SH-SY5Y (cell line): ENCODE data around the gene FOXD3.

Experiments used
- GATA2 ChIP-seq: IDR thresholded peaks from 2 replicates; pipeline ENCODE4 v1.6.1; 2011; ENCODE audit warnings: mild to moderate bottlenecking, low read depth, low read length
- GATA3 ChIP-seq: IDR thresholded peaks from 2 replicates; pipeline ENCODE4 v1.6.1; 2011; ENCODE audit warnings: low read depth, mild to moderate bottlenecking, low read length, moderate library complexity

DNA sequence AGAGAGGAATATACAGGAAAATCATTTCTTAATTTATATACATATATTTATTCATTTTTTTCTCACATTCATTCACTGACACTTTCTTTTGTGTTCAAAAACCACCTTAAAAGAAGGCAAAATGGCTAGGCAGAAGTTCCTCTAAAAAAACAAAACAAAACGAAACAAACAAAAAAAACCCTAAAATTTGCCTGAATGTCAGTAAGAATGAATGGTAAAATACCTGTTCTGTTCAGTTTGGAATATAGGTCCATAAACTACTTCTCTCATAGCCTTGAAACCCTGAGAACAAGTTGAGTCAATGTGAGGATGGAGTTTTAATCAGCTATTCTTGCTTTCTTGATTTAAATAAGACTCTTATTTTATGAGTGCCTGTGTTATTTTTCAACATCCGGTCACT is 30.4 kb downstream of the FOXD3 start:
- no peak for TF ChIP-seq GATA3
- no peak for TF ChIP-seq GATA2
